ENCODE data around the gene ALS2CL. TPM values are rescaled to one million over a fixed set of nuclear protein-coding genes. Genes with fewer than 3 reads are reported as not detected.
A peak's percentile ranks its signal among the peaks of the same experiment; 100 is the strongest.

ALS2CL gene
- total RNA-seq, 3 donors from 2014 or later (not counting 1 experiment from before 2014, with no cell fraction given) = 0.07 to 1.3 (median 0.70) TPM

- intact Hi-C loops (cut with micrococcal nuclease) = no loop called here
- H3K27me3 Mint-ChIP-seq (ENCODE audit: low read depth in 2 of 2) = no peaks in the 10 kb centered on the region
These were observed 16.2 kb upstream of the ALS2CL start for GRCh38 chr3:46709721-46710120.

GRCh38 chr3:46709157-46709654 lies 15.7 kb upstream of the ALS2CL start:
- no peaks in the 10 kb centered on the region for H3K36me3 ChIP-seq (ENCODE audit: control insufficient read depth, insufficient read depth, low read length)
- H3K9me3 ChIP-seq (ENCODE audit: control insufficient read depth, insufficient read depth, low read length) = no peaks in the 10 kb centered on the region
- H3K4me3 ChIP-seq (ENCODE audit: low read length) = no peak overlapping the region
- Mint-ChIP-seq H3K27me3 (ENCODE audit: low read depth in 2 of 2) (no peaks in the 10 kb centered on the region), H3K27ac (no peak overlapping the region), H3K4me3 (no peak overlapping the region), H3K4me1 (no peaks in the 10 kb centered on the region), H3K9me3 (no peaks in the 10 kb centered on the region), H3K36me3 (no peaks in the 10 kb centered on the region)
- WGBS (ENCODE audit: insufficient coverage) = 96% methylated on average over 7 of the region's 7 CpGs
- H3K27ac ChIP-seq (ENCODE audit: low read length) = no peak overlapping the region
- intact Hi-C loops (cut with micrococcal nuclease) = no loop called here
- H3K4me1 ChIP-seq (ENCODE audit: control insufficient read depth, insufficient read depth, low read length) = no peaks in the 10 kb centered on the region
- no peak for ATAC-seq
- peak in 1 of 2 donors; percentile 9 for DNase-seq
- no peaks in the 10 kb centered on the region for H3K27me3 ChIP-seq (ENCODE audit: control insufficient read depth, insufficient read depth, low read length)
- TF ChIP-seq CTCF (IDR thresholded peaks at IDR 0.05) = no peak

More at GRCh38 chr3:46709721-46710120, 16.2 kb upstream of the ALS2CL start:
- TF ChIP-seq CTCF (IDR thresholded peaks at IDR 0.05) = no peak
- Histone ChIP-seq H3K27ac (ENCODE audit: low read length) (no peak overlapping the region), H3K4me1 (ENCODE audit: control insufficient read depth, insufficient read depth, low read length) (no peaks in the 10 kb centered on the region), H3K9me3 (ENCODE audit: control insufficient read depth, insufficient read depth, low read length) (no peaks in the 10 kb centered on the region), H3K36me3 (ENCODE audit: control insufficient read depth, insufficient read depth, low read length) (no peaks in the 10 kb centered on the region), H3K4me3 (ENCODE audit: low read length) (no peak overlapping the region), H3K27me3 (ENCODE audit: control insufficient read depth, insufficient read depth, low read length) (no peaks in the 10 kb centered on the region)
- Mint-ChIP-seq H3K4me1 (no peaks in the 10 kb centered on the region), H3K9me3 (no peaks in the 10 kb centered on the region), H3K4me3 (no peak overlapping the region), H3K36me3 (no peaks in the 10 kb centered on the region), H3K27ac (no peak overlapping the region)
- no peak for DNase-seq
- 82% methylated on average over 6 of the region's 6 CpGs for WGBS (ENCODE audit: insufficient coverage)
- no peak for ATAC-seq

- intact Hi-C loops (cut with micrococcal nuclease) = no loop called here
- Histone ChIP-seq H3K9me3 (ENCODE audit: control insufficient read depth, insufficient read depth, low read length) (no peaks in the 10 kb centered on the region), H3K27me3 (ENCODE audit: control insufficient read depth, insufficient read depth, low read length) (no peaks in the 10 kb centered on the region), H3K36me3 (ENCODE audit: control insufficient read depth, insufficient read depth, low read length) (no peaks in the 10 kb centered on the region), H3K4me1 (ENCODE audit: control insufficient read depth, insufficient read depth, low read length) (no peaks in the 10 kb centered on the region), H3K4me3 (ENCODE audit: low read length) (no peak overlapping the region), H3K27ac (ENCODE audit: low read length) (no peak overlapping the region)
- Mint-ChIP-seq H3K27me3 (ENCODE audit: low read depth in 2 of 2) (no peaks in the 10 kb centered on the region), H3K9me3 (no peaks in the 10 kb centered on the region), H3K36me3 (no peaks in the 10 kb centered on the region), H3K4me3 (no peak overlapping the region), H3K27ac (no peak overlapping the region), H3K4me1 (no peaks in the 10 kb centered on the region)
- TF ChIP-seq CTCF (IDR thresholded peaks at IDR 0.05) = no peak
- DNase-seq (peak in 1 of 2 donors; percentile 13), ATAC-seq (no peak)
- WGBS (ENCODE audit: insufficient coverage) = 74% methylated on average over 11 of the region's 11 CpGs
These were observed 15.1 kb upstream of the ALS2CL start for GRCh38 chr3:46708401-46709156.
